T-helper 1 cell treated with Interleukin-12 subunit alpha and Interleukin-12 subunit beta and Interleukin-4 antibody, amounts not matched to agents 30 μg/mL and 1 μg/mL, for 36 hours (primary cell): ENCODE data around the gene WWC2.
"Not testable (repeated sequence)": the region's sequence is repeated elsewhere in the genome, so short reads cannot be mapped to it uniquely, and the experiment has no call there.

Experiments
- H3K27ac Mint-ChIP-seq: one replicate; pipeline ENCODE4 v1.8.0; 2021; ENCODE audit warnings: mild to moderate bottlenecking, mixed read lengths
- H3K27me3 Mint-ChIP-seq: one replicate; pipeline ENCODE4 v1.8.0; 2021; ENCODE audit warnings: low read depth, mixed read lengths
- H3K36me3 Mint-ChIP-seq: one replicate; pipeline ENCODE4 v1.8.0; 2021; ENCODE audit warnings: low read depth, mixed read lengths
- H3K4me1 Mint-ChIP-seq: one replicate; pipeline ENCODE4 v1.8.0; 2021; ENCODE audit warnings: low read depth, mixed read lengths
- H3K4me3 Mint-ChIP-seq: one replicate; pipeline ENCODE4 v1.8.0; 2021; ENCODE audit warnings: mild to moderate bottlenecking, moderate library complexity, mixed read lengths
- H3K9me3 Mint-ChIP-seq: one replicate; pipeline ENCODE4 v1.8.0; 2021; ENCODE audit warnings: mixed read lengths

WWC2 gene

GRCh38 chr4:183118585-183118984 is 19.5 kb downstream of the WWC2 start:
- Mint-ChIP-seq H3K27ac (no peak overlapping the region), H3K27me3 (no peaks in the 10 kb centered on the region), H3K4me1 (no peaks in the 10 kb centered on the region), H3K9me3 (no peaks in the 10 kb centered on the region), H3K4me3 (no peak overlapping the region), H3K36me3 (no peaks in the 10 kb centered on the region)

GRCh38 chr4:183121660-183122059 is 22.6 kb downstream of the WWC2 start:
- H3K4me3 Mint-ChIP-seq, H3K9me3 Mint-ChIP-seq, H3K4me1 Mint-ChIP-seq, H3K27me3 Mint-ChIP-seq, H3K36me3 Mint-ChIP-seq, H3K27ac Mint-ChIP-seq: not testable (repeated sequence)

GRCh38 chr4:183124228-183124627 is 25.2 kb downstream of the WWC2 start:
- no peak overlapping the region for H3K27ac Mint-ChIP-seq
- H3K36me3 Mint-ChIP-seq: no peaks in the 10 kb centered on the region
- H3K4me1 Mint-ChIP-seq: no peaks in the 10 kb centered on the region
- H3K27me3 Mint-ChIP-seq: peaks cover 4% of the 10 kb centered on the region
- no peak overlapping the region for H3K4me3 Mint-ChIP-seq
- no peaks in the 10 kb centered on the region for H3K9me3 Mint-ChIP-seq

- peaks cover 4% of the 10 kb centered on the region for H3K27me3 Mint-ChIP-seq
- no peak overlapping the region for H3K27ac Mint-ChIP-seq
- H3K9me3 Mint-ChIP-seq: no peaks in the 10 kb centered on the region
- H3K4me3 Mint-ChIP-seq: no peak overlapping the region
- H3K36me3 Mint-ChIP-seq: no peaks in the 10 kb centered on the region
- no peaks in the 10 kb centered on the region for H3K4me1 Mint-ChIP-seq
Measured at GRCh38 chr4:183124865-183125264, 25.8 kb downstream of the WWC2 start.

GRCh38 chr4:183129125-183129524 is 30.1 kb downstream of the WWC2 start:
- Mint-ChIP-seq H3K27me3 (peaks cover 9% of the 10 kb centered on the region), H3K9me3 (no peaks in the 10 kb centered on the region), H3K27ac (no peak overlapping the region), H3K36me3 (no peaks in the 10 kb centered on the region), H3K4me1 (no peaks in the 10 kb centered on the region), H3K4me3 (no peak overlapping the region)

GRCh38 chr4:183129675-183130074 is 30.6 kb downstream of the WWC2 start:
- Mint-ChIP-seq H3K27ac (no peak overlapping the region), H3K4me1 (no peaks in the 10 kb centered on the region), H3K36me3 (no peaks in the 10 kb centered on the region), H3K4me3 (no peak overlapping the region), H3K9me3 (no peaks in the 10 kb centered on the region), H3K27me3 (peaks cover 9% of the 10 kb centered on the region)

GRCh38 chr4:183130328-183131155 is 31.5 kb downstream of the WWC2 start:
- no peak overlapping the region for H3K27ac Mint-ChIP-seq

GRCh38 chr4:183132081-183132480 is 33.0 kb downstream of the WWC2 start:
- no peaks in the 10 kb centered on the region for H3K4me1 Mint-ChIP-seq
- H3K36me3 Mint-ChIP-seq: no peaks in the 10 kb centered on the region
- H3K27me3 Mint-ChIP-seq: peaks cover 9% of the 10 kb centered on the region
- H3K4me3 Mint-ChIP-seq: no peak overlapping the region
- no peak overlapping the region for H3K27ac Mint-ChIP-seq
- no peaks in the 10 kb centered on the region for H3K9me3 Mint-ChIP-seq

More at GRCh38 chr4:183130328-183131155, 31.5 kb downstream of the WWC2 start:
- no peaks in the 10 kb centered on the region for H3K36me3 Mint-ChIP-seq
- H3K27me3 Mint-ChIP-seq: peaks cover 9% of the 10 kb centered on the region
- H3K9me3 Mint-ChIP-seq: no peaks in the 10 kb centered on the region
- no peaks in the 10 kb centered on the region for H3K4me1 Mint-ChIP-seq
- H3K4me3 Mint-ChIP-seq: no peak overlapping the region

- Mint-ChIP-seq H3K4me1 (no peaks in the 10 kb centered on the region), H3K9me3 (no peaks in the 10 kb centered on the region), H3K4me3 (no peak overlapping the region), H3K27me3 (peaks cover 9% of the 10 kb centered on the region), H3K36me3 (no peaks in the 10 kb centered on the region), H3K27ac (no peak overlapping the region)
Measured at GRCh38 chr4:183132865-183133264, 33.8 kb downstream of the WWC2 start.

- Mint-ChIP-seq H3K36me3 (no peaks in the 10 kb centered on the region), H3K27ac (no peak overlapping the region), H3K4me3 (no peak overlapping the region)
Measured at GRCh38 chr4:183136855-183137254, 37.8 kb downstream of the WWC2 start.

GRCh38 chr4:183139058-183139750 is 40.1 kb downstream of the WWC2 start:
- Mint-ChIP-seq H3K27ac (no peak overlapping the region), H3K36me3 (no peaks in the 10 kb centered on the region), H3K27me3 (no peaks in the 10 kb centered on the region), H3K4me3 (no peak overlapping the region), H3K4me1 (no peaks in the 10 kb centered on the region), H3K9me3 (no peaks in the 10 kb centered on the region)

More at GRCh38 chr4:183136855-183137254, 37.8 kb downstream of the WWC2 start:
- no peaks in the 10 kb centered on the region for H3K4me1 Mint-ChIP-seq
- H3K9me3 Mint-ChIP-seq: no peaks in the 10 kb centered on the region
- no peaks in the 10 kb centered on the region for H3K27me3 Mint-ChIP-seq

- Mint-ChIP-seq H3K4me1 (no peaks in the 10 kb centered on the region), H3K27me3 (no peaks in the 10 kb centered on the region), H3K9me3 (no peaks in the 10 kb centered on the region), H3K36me3 (no peaks in the 10 kb centered on the region), H3K27ac (no peak overlapping the region), H3K4me3 (no peak overlapping the region)
Measured at GRCh38 chr4:183139972-183140570, 41.0 kb downstream of the WWC2 start.

- no peak overlapping the region for H3K27ac Mint-ChIP-seq
- no peak overlapping the region for H3K4me3 Mint-ChIP-seq
- no peaks in the 10 kb centered on the region for H3K27me3 Mint-ChIP-seq
- H3K4me1 Mint-ChIP-seq: no peaks in the 10 kb centered on the region
- no peaks in the 10 kb centered on the region for H3K9me3 Mint-ChIP-seq
- H3K36me3 Mint-ChIP-seq: no peaks in the 10 kb centered on the region
Measured at GRCh38 chr4:183140911-183141320, 41.9 kb downstream of the WWC2 start.

GRCh38 chr4:183141997-183142396 is 42.9 kb downstream of the WWC2 start:
- H3K27ac Mint-ChIP-seq: no peak overlapping the region
- H3K9me3 Mint-ChIP-seq: no peaks in the 10 kb centered on the region
- H3K4me1 Mint-ChIP-seq: no peaks in the 10 kb centered on the region
- H3K4me3 Mint-ChIP-seq: no peak overlapping the region
- no peaks in the 10 kb centered on the region for H3K36me3 Mint-ChIP-seq
- no peaks in the 10 kb centered on the region for H3K27me3 Mint-ChIP-seq
